Neural cell (in vitro differentiated cells): ENCODE measurements around the gene TMEM59L.

Experiments used
- EZH2 ChIP-seq: fragments of 200-600, 300-800 bp; shearing (Covaris generic), sonication (generic); IDR thresholded peaks from 2 replicates; pipeline ENCODE4 v1.6.1; 2014; ENCODE audit warnings: antibody characterized with exemption, low read length, borderline replicate concordance, mild to moderate bottlenecking; ENCODE audit not compliant: insufficient read depth, poor library complexity, severe bottlenecking
- TAF1 ChIP-seq: IDR thresholded peaks from 2 replicates; pipeline ENCODE4 v1.6.1; 2012; ENCODE audit warnings: low read depth
- TF ChIP-seq, protein P1 (sequence below): fragments of 450-650 bp; IDR thresholded peaks from 2 replicates; pipeline ENCODE4 v1.5.1; 2014; ENCODE audit warnings: antibody characterized with exemption, mild to moderate bottlenecking, moderate library complexity; ENCODE audit not compliant: poor library complexity, severe bottlenecking

DNA sequence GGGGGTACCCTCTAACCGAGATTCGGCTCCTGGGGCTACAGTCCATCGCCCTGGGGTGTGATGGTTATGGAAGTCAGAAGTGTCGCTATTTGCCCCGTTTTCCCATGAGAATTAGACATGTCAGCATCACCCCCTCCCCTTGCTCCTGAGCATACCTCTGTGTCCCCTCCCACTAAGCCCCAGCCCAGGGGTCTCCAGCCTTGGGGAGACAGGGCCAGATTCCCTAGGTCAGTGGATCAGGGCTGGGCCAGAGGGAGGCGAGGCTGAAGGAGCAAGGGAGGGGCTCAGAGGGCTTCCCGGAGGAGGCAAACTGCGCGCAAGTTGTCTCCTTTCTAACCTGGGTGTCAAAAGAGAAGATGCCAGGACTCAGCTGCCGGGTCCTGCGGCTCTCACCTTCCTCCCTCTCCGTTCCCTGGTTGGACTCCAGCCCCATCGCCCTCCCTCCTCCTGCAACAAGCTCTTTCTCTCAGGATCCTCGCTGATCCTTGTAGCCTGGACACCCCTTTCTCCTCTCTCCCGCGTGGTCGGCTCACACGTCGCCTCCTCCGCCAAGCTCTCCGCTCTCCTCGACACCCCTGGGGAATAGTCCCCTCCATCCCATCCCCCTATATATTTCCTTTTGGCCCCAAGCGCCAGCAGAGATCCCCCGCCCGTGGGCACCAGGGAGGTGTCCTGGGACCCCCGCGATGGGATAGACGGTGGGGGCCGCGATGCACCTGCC is 459 bp upstream of the TMEM59L start:
- TF ChIP-seq TAF1, result no peak
- TF ChIP-seq, protein P1, sequence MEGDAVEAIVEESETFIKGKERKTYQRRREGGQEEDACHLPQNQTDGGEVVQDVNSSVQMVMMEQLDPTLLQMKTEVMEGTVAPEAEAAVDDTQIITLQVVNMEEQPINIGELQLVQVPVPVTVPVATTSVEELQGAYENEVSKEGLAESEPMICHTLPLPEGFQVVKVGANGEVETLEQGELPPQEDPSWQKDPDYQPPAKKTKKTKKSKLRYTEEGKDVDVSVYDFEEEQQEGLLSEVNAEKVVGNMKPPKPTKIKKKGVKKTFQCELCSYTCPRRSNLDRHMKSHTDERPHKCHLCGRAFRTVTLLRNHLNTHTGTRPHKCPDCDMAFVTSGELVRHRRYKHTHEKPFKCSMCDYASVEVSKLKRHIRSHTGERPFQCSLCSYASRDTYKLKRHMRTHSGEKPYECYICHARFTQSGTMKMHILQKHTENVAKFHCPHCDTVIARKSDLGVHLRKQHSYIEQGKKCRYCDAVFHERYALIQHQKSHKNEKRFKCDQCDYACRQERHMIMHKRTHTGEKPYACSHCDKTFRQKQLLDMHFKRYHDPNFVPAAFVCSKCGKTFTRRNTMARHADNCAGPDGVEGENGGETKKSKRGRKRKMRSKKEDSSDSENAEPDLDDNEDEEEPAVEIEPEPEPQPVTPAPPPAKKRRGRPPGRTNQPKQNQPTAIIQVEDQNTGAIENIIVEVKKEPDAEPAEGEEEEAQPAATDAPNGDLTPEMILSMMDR, result no peak
- no peak for TF ChIP-seq EZH2
